DOHH2 (cell line): ENCODE data around the gene ZNF653.
"Not testable (repeated sequence)": the region's sequence is repeated elsewhere in the genome, so short reads cannot be mapped to it uniquely, and the experiment has no call there.

Source experiments
- H3F3A ChIP-seq: fragments of 200-600 bp; sonication (generic), shearing (Covaris generic); 2 replicates; pipeline ENCODE4 v1.6.0; 2016; ENCODE audit warnings: antibody characterized with exemption, mild to moderate bottlenecking; ENCODE audit not compliant: control insufficient read depth, insufficient read depth
- H3K27ac ChIP-seq: fragments of 200-600 bp; sonication (generic); 2 replicates; pipeline ENCODE4 v1.5.1; 2014; ENCODE audit warnings: low read depth, mild to moderate bottlenecking, low read length, moderate library complexity
- H3K27me3 ChIP-seq: fragments of 200-600 bp; sonication (generic); 2 replicates; pipeline ENCODE4 v1.6.1; 2014; ENCODE audit warnings: mild to moderate bottlenecking, low read length, mixed read lengths; ENCODE audit not compliant: control insufficient read depth
- H3K36me3 ChIP-seq: fragments of 200-600 bp; sonication (generic); 2 replicates; pipeline ENCODE4 v1.6.1; 2014; ENCODE audit warnings: mild to moderate bottlenecking, low read length, moderate library complexity, mixed read lengths; ENCODE audit not compliant: control insufficient read depth
- H3K4me1 ChIP-seq: fragments of 200-600 bp; sonication (generic); 2 replicates; pipeline ENCODE4 v1.6.1; 2014; ENCODE audit warnings: mild to moderate bottlenecking, low read length, mixed read lengths; ENCODE audit not compliant: control insufficient read depth
- H3K4me2 ChIP-seq: fragments of 200-600 bp; sonication (generic); 2 replicates; pipeline ENCODE4 v1.6.0; 2014; ENCODE audit warnings: mild to moderate bottlenecking, low read length, moderate library complexity
- H3K4me3 ChIP-seq: fragments of 200-600 bp; sonication (generic); 2 replicates; pipeline ENCODE4 v1.5.1; 2014; ENCODE audit warnings: mild to moderate bottlenecking, low read length, mixed read lengths
- H3K79me2 ChIP-seq: fragments of 200-600 bp; sonication (generic); 2 replicates; pipeline ENCODE4 v1.6.1; 2014; ENCODE audit warnings: mild to moderate bottlenecking, low read length, mixed read lengths; ENCODE audit not compliant: control insufficient read depth
- H3K9me2 ChIP-seq: fragments of 200-600 bp; sonication (generic); replicated peaks from 2 replicates; pipeline ENCODE4 v1.6.1; 2014; ENCODE audit warnings: mild to moderate bottlenecking, low read length, mixed read lengths; ENCODE audit not compliant: control insufficient read depth
- H3K9me3 ChIP-seq: fragments of 200-600 bp; sonication (generic); 2 replicates; pipeline ENCODE4 v1.6.1; 2014; ENCODE audit warnings: antibody characterized with exemption, low read length, mixed read lengths; ENCODE audit not compliant: control insufficient read depth, insufficient read depth
- H4K20me1 ChIP-seq: fragments of 200-600 bp; sonication (generic); 2 replicates; pipeline ENCODE4 v1.6.0; 2014; ENCODE audit warnings: low read depth, mild to moderate bottlenecking, antibody characterized with exemption, low read length, moderate library complexity; ENCODE audit not compliant: control insufficient read depth, insufficient read depth
- CTCF ChIP-seq: fragments of 200-600 bp; sonication (generic); IDR thresholded peaks from one replicate; pipeline ENCODE4 v1.5.1; 2014; ENCODE audit warnings: antibody characterized with exemption, mild to moderate bottlenecking, low read depth, low read length; ENCODE audit not compliant: poor library complexity, severe bottlenecking
- EZH2phosphoT487 ChIP-seq: fragments of 200-600 bp; sonication (generic); IDR thresholded peaks from 2 replicates; pipeline ENCODE4 v1.6.1; 2017; ENCODE audit warnings: borderline replicate concordance, mild to moderate bottlenecking, antibody characterized with exemption, low read length, moderate library complexity, mixed read lengths

The ZNF653 gene

GRCh38 chr19:11473725-11474124 lies 31.9 kb downstream of the ZNF653 start:
- H3K4me1 ChIP-seq = peaks cover 2% of the 10 kb centered on the region; the same call in 1 of the 2 replicates
- H3K4me2 ChIP-seq = no peak overlapping the region
- peaks cover 10% of the 10 kb centered on the region for H3K27me3 ChIP-seq
- H3K4me3 ChIP-seq = no peak overlapping the region
- no peaks in the 10 kb centered on the region for H4K20me1 ChIP-seq
- H3F3A ChIP-seq = peaks cover 4% of the 10 kb centered on the region; the same call in 1 of the 2 replicates
- TF ChIP-seq CTCF (no peak), EZH2phosphoT487 (no peak)
- H3K9me3 ChIP-seq = no peaks in the 10 kb centered on the region
- no peaks in the 10 kb centered on the region for H3K36me3 ChIP-seq
- H3K79me2 ChIP-seq = no peaks in the 10 kb centered on the region
- no peak overlapping the region for H3K27ac ChIP-seq
- no peaks in the 10 kb centered on the region for H3K9me2 ChIP-seq

GRCh38 chr19:11468266-11468845 lies 37.3 kb downstream of the ZNF653 start:
- H3K4me2 ChIP-seq, H3K27ac ChIP-seq, H3K4me3 ChIP-seq, H4K20me1 ChIP-seq, H3K79me2 ChIP-seq, H3K27me3 ChIP-seq, H3K9me2 ChIP-seq, H3K36me3 ChIP-seq, H3K4me1 ChIP-seq, H3F3A ChIP-seq, H3K9me3 ChIP-seq: not testable (repeated sequence)

- Histone ChIP-seq H3K27ac (no peak overlapping the region), H3K9me3 (no peaks in the 10 kb centered on the region), H3K27me3 (0 out of 2 replicates have a peak, but pooled peaks cover 3% of the 10 kb centered on the region), H3K4me2 (no peak overlapping the region), H3K4me1 (peaks cover 6% of the 10 kb centered on the region; the same call in 1 of the 2 replicates), H3K36me3 (no peaks in the 10 kb centered on the region), H3K4me3 (no peak overlapping the region), H3F3A (no peaks in the 10 kb centered on the region), H3K79me2 (no peaks in the 10 kb centered on the region), H4K20me1 (no peaks in the 10 kb centered on the region), H3K9me2 (no peaks in the 10 kb centered on the region)
- TF ChIP-seq CTCF (no peak), EZH2phosphoT487 (no peak)
Measured at GRCh38 chr19:11465600-11465999, 40.0 kb downstream of the ZNF653 start.

GRCh38 chr19:11464333-11465265 lies 41.0 kb downstream of the ZNF653 start:
- Histone ChIP-seq H4K20me1 (no peaks in the 10 kb centered on the region), H3K27me3 (0 out of 2 replicates have a peak, but pooled peaks cover 3% of the 10 kb centered on the region), H3K9me2 (no peaks in the 10 kb centered on the region), H3K4me1 (peaks cover 6% of the 10 kb centered on the region; the same call in 1 of the 2 replicates), H3K79me2 (no peaks in the 10 kb centered on the region), H3F3A (no peaks in the 10 kb centered on the region), H3K36me3 (no peaks in the 10 kb centered on the region), H3K27ac (no peak overlapping the region), H3K9me3 (no peaks in the 10 kb centered on the region), H3K4me3 (no peak overlapping the region), H3K4me2 (no peak overlapping the region)
- no peak for TF ChIP-seq CTCF
- no peak for TF ChIP-seq EZH2phosphoT487
